H9 (cell line): ENCODE results near the gene TET3. TPM values are rescaled to one million over a fixed set of nuclear protein-coding genes. Genes with fewer than 3 reads are reported as not detected.

Experiments used
- DNase-seq: peaks from one replicate; pipeline ENCODE4 v3.0.0-alpha.2; 2017
- H2AFZ ChIP-seq: one replicate; pipeline ENCODE4 v1.6.1; 2013; ENCODE audit warnings: mild to moderate bottlenecking, low read length, control low read depth, moderate library complexity
- H2AK5ac ChIP-seq: 2 replicates; pipeline ENCODE4 v1.6.1; 2013; ENCODE audit warnings: low read length, control low read depth, mixed read lengths; ENCODE audit not compliant: insufficient read length
- H2BK120ac ChIP-seq: one replicate; pipeline ENCODE4 v1.6.1; 2013; ENCODE audit warnings: low read depth, mild to moderate bottlenecking, low read length, control low read depth, inconsistent platforms; ENCODE audit not compliant: poor library complexity, severe bottlenecking
- H2BK12ac ChIP-seq: 2 replicates; pipeline ENCODE4 v1.6.1; 2013; ENCODE audit warnings: low read length, control low read depth, mixed read lengths, low read depth; ENCODE audit not compliant: insufficient read length
- H2BK15ac ChIP-seq: 2 replicates; pipeline ENCODE4 v1.6.1; 2013; ENCODE audit warnings: low read depth, low read length, control low read depth
- H2BK20ac ChIP-seq: one replicate; pipeline ENCODE4 v1.6.1; 2013; ENCODE audit warnings: low read depth, mild to moderate bottlenecking, low read length, control low read depth, inconsistent platforms; ENCODE audit not compliant: poor library complexity, severe bottlenecking
- H2BK5ac ChIP-seq: 2 replicates; pipeline ENCODE4 v1.6.1; 2013; ENCODE audit warnings: low read length, control low read depth, mixed read lengths; ENCODE audit not compliant: insufficient read length
- H3K14ac ChIP-seq: 2 replicates; pipeline ENCODE4 v1.6.1; 2013; ENCODE audit warnings: low read length, control low read depth; ENCODE audit not compliant: insufficient read depth
- H3K18ac ChIP-seq: 2 replicates; pipeline ENCODE4 v1.6.1; 2013; ENCODE audit warnings: low read depth, mild to moderate bottlenecking, mixed read lengths, low read length, control low read depth; ENCODE audit not compliant: insufficient read length
- H3K23ac ChIP-seq: 2 replicates; pipeline ENCODE4 v1.6.1; 2013; ENCODE audit warnings: low read length, control low read depth, mixed read lengths, low read depth; ENCODE audit not compliant: insufficient read length
- H3K23me2 ChIP-seq: 2 replicates; pipeline ENCODE4 v1.6.1; 2013; ENCODE audit warnings: low read depth, mild to moderate bottlenecking, mixed read lengths, low read length, control low read depth; ENCODE audit not compliant: insufficient read length, poor library complexity, severe bottlenecking
- H3K27ac ChIP-seq: 2 replicates; pipeline ENCODE4 v1.5.1; 2013; ENCODE audit warnings: low read length, control low read depth, mixed read lengths, low read depth; ENCODE audit not compliant: insufficient read length
- H3K27me3 ChIP-seq: 2 replicates; pipeline ENCODE4 v1.6.1; 2013; ENCODE audit warnings: low read length, control low read depth, inconsistent platforms; ENCODE audit not compliant: insufficient read depth
- H3K4ac ChIP-seq: 2 replicates; pipeline ENCODE4 v1.6.1; 2013; ENCODE audit warnings: low read depth, mild to moderate bottlenecking, control low read depth, inconsistent platforms, low read length, moderate library complexity
- H3K4me1 ChIP-seq: 2 replicates; pipeline ENCODE4 v1.6.1; 2013; ENCODE audit warnings: low read length, control low read depth, inconsistent platforms; ENCODE audit not compliant: insufficient read depth
- H3K4me2 ChIP-seq: 2 replicates; pipeline ENCODE4 v1.6.1; 2013; ENCODE audit warnings: low read length, control low read depth, mixed read lengths; ENCODE audit not compliant: insufficient read length, insufficient read depth
- H3K56ac ChIP-seq: 2 replicates; pipeline ENCODE4 v1.6.1; 2013; ENCODE audit warnings: low read depth, mild to moderate bottlenecking, mixed read lengths, low read length, control low read depth; ENCODE audit not compliant: insufficient read length
- H3K79me1 ChIP-seq: 2 replicates; pipeline ENCODE4 v1.6.1; 2013; ENCODE audit warnings: low read depth, mild to moderate bottlenecking, moderate library complexity, low read length, control low read depth, inconsistent platforms; ENCODE audit not compliant: insufficient read depth, poor library complexity, severe bottlenecking
- H3K79me2 ChIP-seq: 2 replicates; pipeline ENCODE4 v1.6.1; 2013; ENCODE audit warnings: low read length, control low read depth, inconsistent platforms; ENCODE audit not compliant: insufficient read depth
- H3K9ac ChIP-seq: 2 replicates; pipeline ENCODE4 v1.6.1; 2013; ENCODE audit warnings: low read length, control low read depth, mixed read lengths; ENCODE audit not compliant: insufficient read length; ENCODE audit errors: extremely low read depth
- H3K9me3 ChIP-seq: one replicate; pipeline ENCODE4 v1.6.1; 2013; ENCODE audit warnings: low read depth, low read length, inconsistent platforms; ENCODE audit not compliant: control insufficient read depth
- H3T11ph ChIP-seq: one replicate; pipeline ENCODE4 v1.6.1; 2013; ENCODE audit warnings: mild to moderate bottlenecking, low read length, control low read depth, inconsistent platforms
- H4K20me1 ChIP-seq: one replicate; pipeline ENCODE4 v1.6.1; 2013; ENCODE audit not compliant: control insufficient read depth, insufficient read length, insufficient read depth
- H4K5ac ChIP-seq: 2 replicates; pipeline ENCODE4 v1.6.1; 2013; ENCODE audit warnings: low read depth, mild to moderate bottlenecking, mixed read lengths, low read length, control low read depth; ENCODE audit not compliant: insufficient read length
- H4K8ac ChIP-seq: replicated peaks from 2 replicates; pipeline ENCODE4 v1.6.1; 2013; ENCODE audit warnings: low read length, control low read depth, mixed read lengths, low read depth; ENCODE audit not compliant: insufficient read length
- H4K91ac ChIP-seq: 2 replicates; pipeline ENCODE4 v1.6.1; 2013; ENCODE audit warnings: low read depth, mild to moderate bottlenecking, moderate library complexity, mixed read lengths, low read length, control low read depth; ENCODE audit not compliant: insufficient read length
- H3K27ac Mint-ChIP-seq, 3 experiments: 2 replicates in 2 of 3; 3 replicates in 1 of 3; pipeline ENCODE4 v1.8.0; 2020 to 2021; ENCODE audit warnings: mixed read lengths in 3 of 3, mild to moderate bottlenecking in 1 of 3, moderate library complexity in 1 of 3
- H3K27me3 Mint-ChIP-seq: 2 replicates; pipeline ENCODE4 v1.8.0; 2021; ENCODE audit warnings: low read depth, mild to moderate bottlenecking, moderate library complexity, mixed read lengths
- H3K36me3 Mint-ChIP-seq, 3 experiments: 2 replicates in 2 of 3; 3 replicates in 1 of 3; pipeline ENCODE4 v1.8.0; 2020 to 2021; ENCODE audit warnings: low read depth in 3 of 3, mixed read lengths in 3 of 3; ENCODE audit not compliant: insufficient read depth in 1 of 3
- H3K4me1 Mint-ChIP-seq, 2 experiments: 2 replicates each; pipeline ENCODE4 v1.8.0; 2020; ENCODE audit warnings: mixed read lengths in 2 of 2
- H3K4me3 Mint-ChIP-seq, 2 experiments: 2 replicates in 1 of 2; 3 replicates in 1 of 2; pipeline ENCODE4 v1.8.0; 2020 to 2021; ENCODE audit warnings: mild to moderate bottlenecking in 2 of 2, mixed read lengths in 2 of 2, moderate library complexity in 1 of 2
- H3K9me3 Mint-ChIP-seq, 2 experiments: 2 replicates in 1 of 2; 3 replicates in 1 of 2; pipeline ENCODE4 v1.8.0; 2020; ENCODE audit warnings: mild to moderate bottlenecking in 2 of 2, mixed read lengths in 2 of 2, moderate library complexity in 1 of 2
- WGBS: extraction: QIAGEN DNeasy Blood & Tissue Kit; methylation state at CpG from one replicate; pipeline ENCODE4 v1.1.7; 2013; ENCODE audit warnings: missing lambda C conversion rate, low lambda C conversion rate, mixed read lengths; ENCODE audit not compliant: insufficient read length; ENCODE audit errors: extremely low coverage; 5-methylcytosine and 5-hydroxymethylcytosine counted together
- total RNA-seq: library from RNA; stranded (reverse); gene quantifications from 2 replicates; pipeline ENCODE4 v1.2.1, GENCODE V29; 2021
- TF ChIP-seq, protein P1 (sequence below): fragments of 200-600 bp; sonication (generic); conservative IDR thresholded peaks from 3 replicates; pipeline ENCODE4 v1.8.0; 2021; ENCODE audit warnings: antibody characterized with exemption, mild to moderate bottlenecking

TET3 gene
- total RNA-seq, 1 experiment from 2014 or later, result 24.7 TPM

DNA sequence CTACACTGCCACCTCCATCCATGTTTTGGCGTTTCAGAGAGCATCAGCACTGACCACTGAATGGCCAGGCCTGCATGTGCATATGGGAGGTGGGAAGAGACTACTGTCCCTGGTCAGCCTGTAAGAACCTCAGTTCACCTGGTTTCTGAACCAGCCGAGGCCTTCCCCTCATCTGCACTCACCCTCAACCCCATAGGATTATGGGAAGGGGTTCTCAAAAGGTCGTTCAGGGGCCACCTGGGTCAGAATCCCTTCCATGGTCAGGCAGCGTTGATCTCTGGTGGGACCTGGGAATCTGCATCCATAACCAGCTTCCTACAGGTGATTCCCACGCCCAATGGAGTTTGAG is 36.7 kb downstream of the TET3 start:
- no peak for DNase-seq
- Mint-ChIP-seq H3K27me3 (no peaks in the 10 kb centered on the region), H3K9me3 (no peaks in the 10 kb centered on the region), H3K36me3 (peaks cover 0 to 2% (median 0%) of the 10 kb centered on the region in 3 experiments; a peak in 1 of 7 replicates), H3K27ac (no peak overlapping the region), H3K4me3 (no peak overlapping the region), H3K4me1 (peaks cover 28 to 32% of the 10 kb centered on the region in 2 experiments)
- Histone ChIP-seq H3K4me2 (no peak overlapping the region), H3K14ac (no peak overlapping the region), H3K56ac (no peak overlapping the region), H3T11ph (no peak overlapping the region), H2BK20ac (no peak overlapping the region), H3K23me2 (no peaks in the 10 kb centered on the region), H3K4me1 (peaks cover 4% of the 10 kb centered on the region; the same call in 1 of the 2 replicates), H3K23ac (no peak overlapping the region), H3K4ac (no peak overlapping the region), H2AFZ (no peak overlapping the region), H4K5ac (no peak overlapping the region), H4K20me1 (no peaks in the 10 kb centered on the region), H2BK15ac (no peak overlapping the region), H2BK12ac (no peak overlapping the region), H2AK5ac (no peak overlapping the region), H3K27ac (no peak overlapping the region), H3K18ac (no peak overlapping the region), H2BK120ac (no peak overlapping the region), H3K27me3 (no peaks in the 10 kb centered on the region), H3K9me3 (no peaks in the 10 kb centered on the region), H3K9ac (no peak overlapping the region), H4K8ac (no peak overlapping the region), H4K91ac (no peak overlapping the region), H2BK5ac (no peak overlapping the region), H3K79me2 (no peaks in the 10 kb centered on the region), H3K79me1 (no peaks in the 10 kb centered on the region)
- TF ChIP-seq, protein P1, sequence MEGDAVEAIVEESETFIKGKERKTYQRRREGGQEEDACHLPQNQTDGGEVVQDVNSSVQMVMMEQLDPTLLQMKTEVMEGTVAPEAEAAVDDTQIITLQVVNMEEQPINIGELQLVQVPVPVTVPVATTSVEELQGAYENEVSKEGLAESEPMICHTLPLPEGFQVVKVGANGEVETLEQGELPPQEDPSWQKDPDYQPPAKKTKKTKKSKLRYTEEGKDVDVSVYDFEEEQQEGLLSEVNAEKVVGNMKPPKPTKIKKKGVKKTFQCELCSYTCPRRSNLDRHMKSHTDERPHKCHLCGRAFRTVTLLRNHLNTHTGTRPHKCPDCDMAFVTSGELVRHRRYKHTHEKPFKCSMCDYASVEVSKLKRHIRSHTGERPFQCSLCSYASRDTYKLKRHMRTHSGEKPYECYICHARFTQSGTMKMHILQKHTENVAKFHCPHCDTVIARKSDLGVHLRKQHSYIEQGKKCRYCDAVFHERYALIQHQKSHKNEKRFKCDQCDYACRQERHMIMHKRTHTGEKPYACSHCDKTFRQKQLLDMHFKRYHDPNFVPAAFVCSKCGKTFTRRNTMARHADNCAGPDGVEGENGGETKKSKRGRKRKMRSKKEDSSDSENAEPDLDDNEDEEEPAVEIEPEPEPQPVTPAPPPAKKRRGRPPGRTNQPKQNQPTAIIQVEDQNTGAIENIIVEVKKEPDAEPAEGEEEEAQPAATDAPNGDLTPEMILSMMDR, result no peak
- WGBS, result no CpG with 5 or more reads among the region's 5 CpGs
